ENCODE results near the gene VAV3.
A peak's percentile ranks its signal among the peaks of the same experiment; 100 is the strongest.

VAV3 gene

GRCh38 chr1:107741242-107741641 is 223.7 kb downstream of the VAV3 start:
- Histone ChIP-seq H3K4me2 (ENCODE audit: insufficient read depth, low read length, poor library complexity, severe bottlenecking) (no peak overlapping the region), H3K4me1 (ENCODE audit: control insufficient read depth in 2 of 2, insufficient read depth in 1 of 2, low read depth in 1 of 2, low read length in 2 of 2) (no peaks in the 10 kb centered on the region), H2BK5ac (ENCODE audit: low read length) (no peak overlapping the region), H3K23ac (ENCODE audit: low read depth, low read length, poor library complexity) (no peak overlapping the region), H2BK12ac (ENCODE audit: low read length) (no peak overlapping the region), H2BK120ac (ENCODE audit: low read depth, low read length) (no peak overlapping the region), H2AFZ (ENCODE audit: low read length) (no peak overlapping the region), H3K9ac (ENCODE audit: low read depth, low read length, poor library complexity) (no peak overlapping the region), H3K36me3 (replicated peaks in 1 of 2; ENCODE audit: control insufficient read depth in 2 of 2, insufficient read depth in 2 of 2, low read length in 2 of 2) (no peaks in the 10 kb centered on the region), H2BK15ac (ENCODE audit: low read length) (no peak overlapping the region), H4K8ac (ENCODE audit: low read depth, low read length) (no peak overlapping the region), H3K18ac (ENCODE audit: low read length) (peak overlapping the region; percentile 7), H3K4me3 (ENCODE audit: low read length in 2 of 2) (no peak overlapping the region), H3K14ac (ENCODE audit: low read length) (peak overlapping the region; percentile 31), H3K27ac (replicated peaks; ENCODE audit: low read length) (no peak overlapping the region), H3K4ac (ENCODE audit: low read length) (no peak overlapping the region), H3K9me3 (replicated peaks in 1 of 2; ENCODE audit: control insufficient read depth in 2 of 2, insufficient read depth in 1 of 2, low read depth in 1 of 2, low read length in 2 of 2) (no peaks in the 10 kb centered on the region), H2AK5ac (ENCODE audit: low read depth, low read length) (no peak overlapping the region), H4K91ac (ENCODE audit: low read depth, low read length, poor library complexity) (no peak overlapping the region), H3K27me3 (ENCODE audit: control insufficient read depth in 3 of 3, insufficient read depth in 3 of 3, low read depth in 1 of 3, low read length in 3 of 3) (no peaks in the 10 kb centered on the region), H3K79me1 (ENCODE audit: low read depth, low read length) (no peaks in the 10 kb centered on the region)
- no peak for DNase-seq (ENCODE audit: low spot score)
- WGBS, 2 donors (ENCODE audit: extremely low coverage in 2 of 2, insufficient read length in 2 of 2, insufficient replicate concordance in 1 of 2): no CpG with 5 or more reads among the region's 4 CpGs

GRCh38 chr1:107740579-107740978 is 224.4 kb downstream of the VAV3 start:
- no peak overlapping the region for H3K23ac ChIP-seq (ENCODE audit: low read depth, low read length, poor library complexity)
- no peak overlapping the region for H2BK15ac ChIP-seq (ENCODE audit: low read length)
- no peak overlapping the region for H2AFZ ChIP-seq (ENCODE audit: low read length)
- WGBS, 2 donors (ENCODE audit: extremely low coverage in 2 of 2, insufficient read length in 2 of 2, insufficient replicate concordance in 1 of 2): no CpG with 5 or more reads among the region's 4 CpGs
- H2BK120ac ChIP-seq (ENCODE audit: low read depth, low read length): no peak overlapping the region
- no peaks in the 10 kb centered on the region for H3K4me1 ChIP-seq (ENCODE audit: control insufficient read depth in 2 of 2, insufficient read depth in 1 of 2, low read depth in 1 of 2, low read length in 2 of 2)
- no peak overlapping the region for H2AK5ac ChIP-seq (ENCODE audit: low read depth, low read length)
- no peak overlapping the region for H3K9ac ChIP-seq (ENCODE audit: low read depth, low read length, poor library complexity)
- H3K4me3 ChIP-seq (ENCODE audit: low read length in 2 of 2): no peak overlapping the region
- no peak overlapping the region for H3K27ac ChIP-seq (replicated peaks; ENCODE audit: low read length)
- H3K27me3 ChIP-seq (ENCODE audit: control insufficient read depth in 3 of 3, insufficient read depth in 3 of 3, low read depth in 1 of 3, low read length in 3 of 3): no peaks in the 10 kb centered on the region
- H2BK5ac ChIP-seq (ENCODE audit: low read length): no peak overlapping the region
- H3K4ac ChIP-seq (ENCODE audit: low read length): no peak overlapping the region
- no peaks in the 10 kb centered on the region for H3K36me3 ChIP-seq (replicated peaks in 1 of 2; ENCODE audit: control insufficient read depth in 2 of 2, insufficient read depth in 2 of 2, low read length in 2 of 2)
- no peak overlapping the region for H3K14ac ChIP-seq (ENCODE audit: low read length)
- no peak overlapping the region for H3K18ac ChIP-seq (ENCODE audit: low read length)
- H4K8ac ChIP-seq (ENCODE audit: low read depth, low read length): no peak overlapping the region
- no peak overlapping the region for H3K4me2 ChIP-seq (ENCODE audit: insufficient read depth, low read length, poor library complexity, severe bottlenecking)
- H4K91ac ChIP-seq (ENCODE audit: low read depth, low read length, poor library complexity): no peak overlapping the region
- no peak for DNase-seq (ENCODE audit: low spot score)
- H3K79me1 ChIP-seq (ENCODE audit: low read depth, low read length): no peaks in the 10 kb centered on the region
- H3K9me3 ChIP-seq (replicated peaks in 1 of 2; ENCODE audit: control insufficient read depth in 2 of 2, insufficient read depth in 1 of 2, low read depth in 1 of 2, low read length in 2 of 2): no peaks in the 10 kb centered on the region
- H2BK12ac ChIP-seq (ENCODE audit: low read length): no peak overlapping the region

- no peak overlapping the region for H3K4ac ChIP-seq (ENCODE audit: low read length)
- no peak overlapping the region for H3K23ac ChIP-seq (ENCODE audit: low read depth, low read length, poor library complexity)
- no peak overlapping the region for H2BK120ac ChIP-seq (ENCODE audit: low read depth, low read length)
- no peaks in the 10 kb centered on the region for H3K9me3 ChIP-seq (replicated peaks in 1 of 2; ENCODE audit: control insufficient read depth in 2 of 2, insufficient read depth in 1 of 2, low read depth in 1 of 2, low read length in 2 of 2)
- H3K9ac ChIP-seq (ENCODE audit: low read depth, low read length, poor library complexity): no peak overlapping the region
- no peaks in the 10 kb centered on the region for H3K27me3 ChIP-seq (ENCODE audit: control insufficient read depth in 3 of 3, insufficient read depth in 3 of 3, low read depth in 1 of 3, low read length in 3 of 3)
- H3K27ac ChIP-seq (replicated peaks; ENCODE audit: low read length): no peak overlapping the region
- H3K36me3 ChIP-seq (replicated peaks in 1 of 2; ENCODE audit: control insufficient read depth in 2 of 2, insufficient read depth in 2 of 2, low read length in 2 of 2): no peaks in the 10 kb centered on the region
- no peaks in the 10 kb centered on the region for H3K79me1 ChIP-seq (ENCODE audit: low read depth, low read length)
- no peak overlapping the region for H2BK15ac ChIP-seq (ENCODE audit: low read length)
- no peak overlapping the region for H2BK12ac ChIP-seq (ENCODE audit: low read length)
- no CpG with 5 or more reads among the region's 2 CpGs for WGBS, 2 donors (ENCODE audit: extremely low coverage in 2 of 2, insufficient read length in 2 of 2, insufficient replicate concordance in 1 of 2)
- H3K14ac ChIP-seq (ENCODE audit: low read length): no peak overlapping the region
- no peaks in the 10 kb centered on the region for H3K4me1 ChIP-seq (ENCODE audit: control insufficient read depth in 2 of 2, insufficient read depth in 1 of 2, low read depth in 1 of 2, low read length in 2 of 2)
- no peak overlapping the region for H4K91ac ChIP-seq (ENCODE audit: low read depth, low read length, poor library complexity)
- no peak overlapping the region for H2AFZ ChIP-seq (ENCODE audit: low read length)
- H4K8ac ChIP-seq (ENCODE audit: low read depth, low read length): no peak overlapping the region
- H2AK5ac ChIP-seq (ENCODE audit: low read depth, low read length): no peak overlapping the region
- H3K4me2 ChIP-seq (ENCODE audit: insufficient read depth, low read length, poor library complexity, severe bottlenecking): no peak overlapping the region
- H3K4me3 ChIP-seq (ENCODE audit: low read length in 2 of 2): no peak overlapping the region
- H3K18ac ChIP-seq (ENCODE audit: low read length): no peak overlapping the region
- no peak overlapping the region for H2BK5ac ChIP-seq (ENCODE audit: low read length)
- DNase-seq (ENCODE audit: low spot score): no peak
These were observed 225.3 kb downstream of the VAV3 start for GRCh38 chr1:107739651-107740050.

- H3K18ac ChIP-seq (ENCODE audit: low read length): no peak overlapping the region
- H2BK12ac ChIP-seq (ENCODE audit: low read length): no peak overlapping the region
- H3K4me2 ChIP-seq (ENCODE audit: insufficient read depth, low read length, poor library complexity, severe bottlenecking): no peak overlapping the region
- no peaks in the 10 kb centered on the region for H3K27me3 ChIP-seq (ENCODE audit: control insufficient read depth in 3 of 3, insufficient read depth in 3 of 3, low read depth in 1 of 3, low read length in 3 of 3)
- H3K4me3 ChIP-seq (ENCODE audit: low read length in 2 of 2): no peak overlapping the region
- H4K91ac ChIP-seq (ENCODE audit: low read depth, low read length, poor library complexity): no peak overlapping the region
- H3K9ac ChIP-seq (ENCODE audit: low read depth, low read length, poor library complexity): no peak overlapping the region
- H2BK5ac ChIP-seq (ENCODE audit: low read length): no peak overlapping the region
- no CpG with 5 or more reads among the region's 4 CpGs for WGBS, 2 donors (ENCODE audit: extremely low coverage in 2 of 2, insufficient read length in 2 of 2, insufficient replicate concordance in 1 of 2)
- no peak overlapping the region for H3K23ac ChIP-seq (ENCODE audit: low read depth, low read length, poor library complexity)
- no peak for DNase-seq (ENCODE audit: low spot score)
- no peak overlapping the region for H2BK15ac ChIP-seq (ENCODE audit: low read length)
- H2AK5ac ChIP-seq (ENCODE audit: low read depth, low read length): no peak overlapping the region
- no peak overlapping the region for H2BK120ac ChIP-seq (ENCODE audit: low read depth, low read length)
- no peak overlapping the region for H2AFZ ChIP-seq (ENCODE audit: low read length)
- H3K4me1 ChIP-seq (ENCODE audit: control insufficient read depth in 2 of 2, insufficient read depth in 1 of 2, low read depth in 1 of 2, low read length in 2 of 2): no peaks in the 10 kb centered on the region
- no peaks in the 10 kb centered on the region for H3K36me3 ChIP-seq (replicated peaks in 1 of 2; ENCODE audit: control insufficient read depth in 2 of 2, insufficient read depth in 2 of 2, low read length in 2 of 2)
- H3K14ac ChIP-seq (ENCODE audit: low read length): no peak overlapping the region
- H3K79me1 ChIP-seq (ENCODE audit: low read depth, low read length): no peaks in the 10 kb centered on the region
- H3K4ac ChIP-seq (ENCODE audit: low read length): no peak overlapping the region
- H3K27ac ChIP-seq (replicated peaks; ENCODE audit: low read length): no peak overlapping the region
- H3K9me3 ChIP-seq (replicated peaks in 1 of 2; ENCODE audit: control insufficient read depth in 2 of 2, insufficient read depth in 1 of 2, low read depth in 1 of 2, low read length in 2 of 2): no peaks in the 10 kb centered on the region
- no peak overlapping the region for H4K8ac ChIP-seq (ENCODE audit: low read depth, low read length)
These were observed 225.8 kb downstream of the VAV3 start for GRCh38 chr1:107739201-107739600.
